Upper lobe of left lung (tissue), 6 donors: ENCODE results near the gene PLA2G4D. TPM values are rescaled to one million over a fixed set of nuclear protein-coding genes. Genes with fewer than 3 reads are reported as not detected.
A peak's percentile ranks its signal among the peaks of the same experiment; 100 is the strongest.

Source experiments
- ATAC-seq, 2 donors: fragments of 200-7000 bp; cut with Tn5 transposase; one replicate each; pipeline ENCODE4 v1.9.1; 2022; ENCODE audit warnings: mild to moderate bottlenecking in 2 of 2, moderate library complexity in 2 of 2; ENCODE audit not compliant: low FRiP score in 2 of 2
- DNase-seq, 2 donors: peaks; one replicate each; pipeline ENCODE4 v3.0.0-alpha.2; 2019 to 2020
- H3K27ac ChIP-seq, 4 donors: fragments of 200-600 bp; sonication (generic); one replicate each; pipeline ENCODE4 v1.5.1; 2016 to 2019
- H3K27me3 ChIP-seq, 4 donors: fragments of 200-600 bp; sonication (generic); one replicate each; pipeline ENCODE4 v1.5.1; 2017 to 2019
- H3K36me3 ChIP-seq, 4 donors: fragments of 200-600 bp; sonication (generic); one replicate each; pipeline ENCODE4 v1.5.1; 2016 to 2019
- H3K4me1 ChIP-seq, 4 donors: fragments of 200-600 bp; sonication (generic); one replicate each; pipeline ENCODE4 v1.5.1; 2018 to 2019
- H3K4me3 ChIP-seq, 4 donors: fragments of 200-600 bp; sonication (generic); one replicate each; pipeline ENCODE4 v1.5.1; 2017 to 2019; ENCODE audit warnings: mild to moderate bottlenecking in 2 of 4, moderate library complexity in 1 of 4
- H3K9me3 ChIP-seq, 4 donors: fragments of 200-600 bp; sonication (generic); one replicate each; pipeline ENCODE4 v1.5.1; 2018 to 2019
- EP300 ChIP-seq, 4 donors: sonication (generic); formaldehyde crosslinking; IDR thresholded peaks; one replicate each; pipeline ENCODE4 v1.5.1; 2017; ENCODE audit warnings: antibody characterized with exemption in 4 of 4, control low read depth in 2 of 4
- POLR2A ChIP-seq, 4 donors: fragments of 450-650 bp; IDR thresholded peaks; one replicate each; pipeline ENCODE4 v1.5.1; 2016 to 2017; ENCODE audit warnings: antibody characterized with exemption in 4 of 4, mild to moderate bottlenecking in 2 of 4
- POLR2AphosphoS5 ChIP-seq, 2 donors: sonication (generic); formaldehyde crosslinking; IDR thresholded peaks; one replicate each; pipeline ENCODE4 v1.5.1; 2017; ENCODE audit warnings: antibody characterized with exemption in 2 of 2
- WGBS, 2 donors: methylation state at CpG; one replicate each; pipeline ENCODE4 v1.1.5; 2017 to 2018; 5-methylcytosine and 5-hydroxymethylcytosine counted together
- total RNA-seq, 6 donors: library from RNA; depleted of rRNA in 4 of 6; stranded (reverse); fragments of >200 nt in 4 of 6; gene quantifications; one replicate each; pipeline versions ENCODE4 v1.1.0 to v1.2.1, GENCODE V29; 2016 to 2021
- TF ChIP-seq, protein P1 (sequence below), 6 experiments: fragments of 450-650 bp in 4 of 6; fragments of 200-600 bp in 2 of 6; sonication (generic) in 2 of 6; IDR thresholded peaks; one replicate each; pipeline ENCODE4 v1.5.1; 2016 to 2019; ENCODE audit warnings: antibody characterized with exemption in 6 of 6
- donor health status: DM: no; HTN: no; CAD: no; lungs with moderate emphysema.
- donor health status: DM: no; HTN: yes; CAD: no; lungs with severe emphysema.

Gene PLA2G4D
- total RNA-seq, 6 donors from 2014 or later: not detected

GRCh38 chr15:42107473-42107872 lies 13.1 kb upstream of the PLA2G4D start:
- no peaks in the 10 kb centered on the region for H3K27me3 ChIP-seq
- ATAC-seq (peak in 1 of 2 donors; percentile 21), DNase-seq (no peak)
- no peak overlapping the region for H3K4me3 ChIP-seq
- peaks cover 13 to 37% (median 31%) of the 10 kb centered on the region in 4 donors for H3K4me1 ChIP-seq
- H3K27ac ChIP-seq: peak overlapping the region in 1 of 4 donors; percentile 2
- 43 to 49% methylated on average over 7 of the region's 7 CpGs for WGBS, 2 donors
- H3K36me3 ChIP-seq: no peaks in the 10 kb centered on the region
- no peaks in the 10 kb centered on the region for H3K9me3 ChIP-seq
- TF ChIP-seq POLR2A (IDR thresholded peaks at IDR 0.05) (no peak), POLR2AphosphoS5 (IDR thresholded peaks at IDR 0.05) (no peak), EP300 (IDR thresholded peaks at IDR 0.05) (no peak)
- TF ChIP-seq, protein P1, sequence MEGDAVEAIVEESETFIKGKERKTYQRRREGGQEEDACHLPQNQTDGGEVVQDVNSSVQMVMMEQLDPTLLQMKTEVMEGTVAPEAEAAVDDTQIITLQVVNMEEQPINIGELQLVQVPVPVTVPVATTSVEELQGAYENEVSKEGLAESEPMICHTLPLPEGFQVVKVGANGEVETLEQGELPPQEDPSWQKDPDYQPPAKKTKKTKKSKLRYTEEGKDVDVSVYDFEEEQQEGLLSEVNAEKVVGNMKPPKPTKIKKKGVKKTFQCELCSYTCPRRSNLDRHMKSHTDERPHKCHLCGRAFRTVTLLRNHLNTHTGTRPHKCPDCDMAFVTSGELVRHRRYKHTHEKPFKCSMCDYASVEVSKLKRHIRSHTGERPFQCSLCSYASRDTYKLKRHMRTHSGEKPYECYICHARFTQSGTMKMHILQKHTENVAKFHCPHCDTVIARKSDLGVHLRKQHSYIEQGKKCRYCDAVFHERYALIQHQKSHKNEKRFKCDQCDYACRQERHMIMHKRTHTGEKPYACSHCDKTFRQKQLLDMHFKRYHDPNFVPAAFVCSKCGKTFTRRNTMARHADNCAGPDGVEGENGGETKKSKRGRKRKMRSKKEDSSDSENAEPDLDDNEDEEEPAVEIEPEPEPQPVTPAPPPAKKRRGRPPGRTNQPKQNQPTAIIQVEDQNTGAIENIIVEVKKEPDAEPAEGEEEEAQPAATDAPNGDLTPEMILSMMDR (IDR thresholded peaks at IDR 0.05): no peak

DNA sequence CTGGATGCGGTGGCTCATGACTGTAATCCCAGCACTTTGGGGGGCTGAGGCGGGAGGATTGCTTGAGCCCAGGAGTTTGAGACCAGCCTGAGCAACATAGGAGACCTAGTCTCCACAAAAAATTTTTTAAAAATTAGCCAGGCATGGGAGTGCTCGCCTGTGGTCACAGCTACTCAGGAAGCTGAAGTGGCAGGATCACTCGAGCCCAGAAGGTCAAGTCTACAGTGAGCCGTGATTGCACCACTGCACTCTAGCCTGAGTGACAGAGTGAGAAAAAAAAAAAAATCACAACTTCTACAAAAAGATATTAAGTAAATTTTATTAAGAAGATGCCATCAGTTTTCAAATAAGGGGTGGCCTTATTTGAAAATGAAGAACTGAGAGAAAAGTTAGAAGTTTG lies 11.9 kb upstream of the PLA2G4D start:
- peaks cover 13 to 38% (median 31%) of the 10 kb centered on the region in 4 donors for H3K4me1 ChIP-seq
- no peaks in the 10 kb centered on the region for H3K27me3 ChIP-seq
- DNase-seq (peak in 1 of 2 donors; percentile 90), ATAC-seq (peak; percentile 57 to 83)
- WGBS, 2 donors: 35 to 46% methylated on average over 5 of the region's 5 CpGs
- H3K9me3 ChIP-seq: no peaks in the 10 kb centered on the region
- H3K36me3 ChIP-seq: no peaks in the 10 kb centered on the region
- no peak overlapping the region for H3K4me3 ChIP-seq
- no peak for TF ChIP-seq POLR2A (IDR thresholded peaks at IDR 0.05)
- TF ChIP-seq POLR2AphosphoS5 (IDR thresholded peaks at IDR 0.05): peak in 1 of 2 donors; percentile 31
- peak overlapping the region in 3 of 4 donors; percentile 35 to 60 (median 48) for H3K27ac ChIP-seq

- 83 to 87% methylated on average over 5 to 11 of the region's 11 CpGs for WGBS, 2 donors
- Histone ChIP-seq H3K4me3 (no peak overlapping the region), H3K36me3 (no peaks in the 10 kb centered on the region), H3K4me1 (peaks cover 24 to 54% (median 42%) of the 10 kb centered on the region in 4 donors), H3K27me3 (no peaks in the 10 kb centered on the region), H3K27ac (peak overlapping the region in 1 of 4 donors; percentile 7), H3K9me3 (no peaks in the 10 kb centered on the region)
- no peak for TF ChIP-seq POLR2A (IDR thresholded peaks at IDR 0.05)
- TF ChIP-seq, protein P1 (IDR thresholded peaks at IDR 0.05): no peak
- TF ChIP-seq EP300 (IDR thresholded peaks at IDR 0.05): no peak
- TF ChIP-seq POLR2AphosphoS5 (IDR thresholded peaks at IDR 0.05): no peak
- DNase-seq (no peak), ATAC-seq (no peak)
Observed at GRCh38 chr15:42104095-42104891, 9.9 kb upstream of the PLA2G4D start.

- Histone ChIP-seq H3K27ac (no peak overlapping the region), H3K27me3 (no peaks in the 10 kb centered on the region), H3K36me3 (no peaks in the 10 kb centered on the region), H3K4me1 (peaks cover 24 to 50% (median 41%) of the 10 kb centered on the region in 4 donors), H3K4me3 (no peak overlapping the region), H3K9me3 (no peaks in the 10 kb centered on the region)
- DNase-seq (no peak), ATAC-seq (no peak)
- 60 to 65% methylated on average over 2 to 6 of the region's 6 CpGs for WGBS, 2 donors
- TF ChIP-seq, protein P1 (IDR thresholded peaks at IDR 0.05): no peak
- TF ChIP-seq EP300 (IDR thresholded peaks at IDR 0.05) (no peak), POLR2AphosphoS5 (IDR thresholded peaks at IDR 0.05) (no peak), POLR2A (IDR thresholded peaks at IDR 0.05) (no peak)
Observed at GRCh38 chr15:42102646-42103235, 8.4 kb upstream of the PLA2G4D start.

DNA sequence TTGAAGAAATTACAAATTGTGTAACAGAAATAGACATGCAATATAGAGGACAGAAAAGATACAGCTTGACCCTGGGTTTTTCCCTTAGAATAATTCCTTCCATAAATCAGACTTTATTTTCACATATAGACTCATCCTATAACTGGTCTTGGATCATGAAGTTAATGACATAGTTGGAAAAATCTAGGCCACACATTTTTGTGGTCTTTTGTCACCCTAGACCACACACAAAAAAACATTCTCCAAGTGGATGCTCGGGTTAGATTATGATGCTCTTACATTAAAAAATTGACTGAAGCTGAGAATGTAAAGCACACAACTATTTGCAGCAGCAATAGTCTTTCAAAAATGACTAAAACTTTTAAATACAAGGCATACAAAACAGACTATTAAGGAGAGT lies 7.5 kb upstream of the PLA2G4D start:
- 77 to 87% methylated on average over 1 of the region's 1 CpG for WGBS, 2 donors
- no peak overlapping the region for H3K27ac ChIP-seq
- H3K36me3 ChIP-seq: no peaks in the 10 kb centered on the region
- no peak overlapping the region for H3K4me3 ChIP-seq
- peaks cover 15 to 41% (median 34%) of the 10 kb centered on the region in 4 donors for H3K4me1 ChIP-seq
- TF ChIP-seq EP300 (IDR thresholded peaks at IDR 0.05) (no peak), POLR2A (IDR thresholded peaks at IDR 0.05) (no peak), POLR2AphosphoS5 (IDR thresholded peaks at IDR 0.05) (no peak)
- TF ChIP-seq, protein P1 (IDR thresholded peaks at IDR 0.05): no peak
- no peaks in the 10 kb centered on the region for H3K27me3 ChIP-seq
- H3K9me3 ChIP-seq: no peaks in the 10 kb centered on the region
- ATAC-seq (no peak), DNase-seq (no peak)
